ENCODE data around the gene PALLD.

PALLD gene

GRCh38 chr4:168521721-168522120, 24.9 kb downstream of the PALLD start:
- in situ Hi-C loops (cut with MboI; ENCODE audit: low sequenced_read_pairs, unreplicated experiment), result loop anchor here (25.0 kb wide), 1 partner anchor 391 kb away; no protein-coding TSS in a partner anchor
- no peak for DNase-seq (ENCODE audit: low spot score)
- TF ChIP-seq CTCF (IDR thresholded peaks at IDR 0.05; ENCODE audit: borderline replicate concordance, control extremely low read depth, extremely low read depth, insufficient read depth, missing control alignments), result no peak

- no peak for TF ChIP-seq CTCF (IDR thresholded peaks at IDR 0.05; ENCODE audit: borderline replicate concordance, control extremely low read depth, extremely low read depth, insufficient read depth, missing control alignments)
- no peak for DNase-seq (ENCODE audit: low spot score)
- in situ Hi-C loops (cut with MboI; ENCODE audit: low sequenced_read_pairs, unreplicated experiment), result loop anchor here (25.0 kb wide), 1 partner anchor 390 kb away; no protein-coding TSS in a partner anchor
Observed at GRCh38 chr4:168522356-168522755, 25.5 kb downstream of the PALLD start.

GRCh38 chr4:168522829-168523489, 26.1 kb downstream of the PALLD start:
- in situ Hi-C loops (cut with MboI; ENCODE audit: low sequenced_read_pairs, unreplicated experiment), result loop anchor here (25.0 kb wide), 1 partner anchor 389 kb away; no protein-coding TSS in a partner anchor
- TF ChIP-seq CTCF (IDR thresholded peaks at IDR 0.05; ENCODE audit: borderline replicate concordance, control extremely low read depth, extremely low read depth, insufficient read depth, missing control alignments), result no peak
- DNase-seq (ENCODE audit: low spot score), result no peak

GRCh38 chr4:168524006-168524405, 27.2 kb downstream of the PALLD start:
- in situ Hi-C loops (cut with MboI; ENCODE audit: low sequenced_read_pairs, unreplicated experiment), result loop anchor here (25.0 kb wide), 1 partner anchor 388 kb away; no protein-coding TSS in a partner anchor
- TF ChIP-seq CTCF (IDR thresholded peaks at IDR 0.05; ENCODE audit: borderline replicate concordance, control extremely low read depth, extremely low read depth, insufficient read depth, missing control alignments), result no peak
- DNase-seq (ENCODE audit: low spot score), result no peak

GRCh38 chr4:168524897-168525296, 28.0 kb downstream of the PALLD start:
- TF ChIP-seq CTCF (IDR thresholded peaks at IDR 0.05; ENCODE audit: borderline replicate concordance, control extremely low read depth, extremely low read depth, insufficient read depth, missing control alignments), result no peak
- no peak for DNase-seq (ENCODE audit: low spot score)
- in situ Hi-C loops (cut with MboI; ENCODE audit: low sequenced_read_pairs, unreplicated experiment), result loop anchor here (25.0 kb wide), 1 partner anchor 387 kb away; no protein-coding TSS in a partner anchor

GRCh38 chr4:168527560-168527959, 30.7 kb downstream of the PALLD start:
- in situ Hi-C loops (cut with MboI; ENCODE audit: low sequenced_read_pairs, unreplicated experiment), result no loop called here
- DNase-seq (ENCODE audit: low spot score), result no peak
- no peak for TF ChIP-seq CTCF (IDR thresholded peaks at IDR 0.05; ENCODE audit: borderline replicate concordance, control extremely low read depth, extremely low read depth, insufficient read depth, missing control alignments)

All from GM13976 (cell line).